HEK293 (cell line): Measurements from ENCODE around the gene YIF1B.

Source experiments
- EGR2 ChIP-seq: fragments of 450-650 bp; formaldehyde crosslinking; IDR thresholded peaks from 2 replicates; pipeline ENCODE4 v1.5.1; 2016; ENCODE audit warnings: low read depth, missing biosample characterization, missing genetic modification characterization
- FEZF1 ChIP-seq: fragments of 450-650 bp; formaldehyde crosslinking; IDR thresholded peaks from 2 replicates; pipeline ENCODE4 v1.5.1; 2016; ENCODE audit warnings: missing biosample characterization, missing genetic modification characterization
- GLI4 ChIP-seq: fragments of 450-650 bp; formaldehyde crosslinking; IDR thresholded peaks from 2 replicates; pipeline ENCODE4 v1.5.1; 2016; ENCODE audit warnings: missing biosample characterization, missing genetic modification characterization
- KLF17 ChIP-seq: fragments of 450-650 bp; formaldehyde crosslinking; IDR thresholded peaks from 2 replicates; pipeline ENCODE4 v1.5.1; 2016; ENCODE audit warnings: missing biosample characterization, missing genetic modification characterization
- KLF9 ChIP-seq: fragments of 450-650 bp; formaldehyde crosslinking; IDR thresholded peaks from 2 replicates; pipeline ENCODE4 v1.5.1; 2016; ENCODE audit warnings: missing biosample characterization, missing genetic modification characterization, low read depth
- OSR2 ChIP-seq: fragments of 450-650 bp; formaldehyde crosslinking; IDR thresholded peaks from 2 replicates; pipeline ENCODE4 v1.5.1; 2016; ENCODE audit warnings: missing biosample characterization, missing genetic modification characterization
- PRDM10 ChIP-seq: fragments of 450-650 bp; formaldehyde crosslinking; IDR thresholded peaks from 2 replicates; pipeline ENCODE4 v1.5.1; 2016; ENCODE audit warnings: missing biosample characterization, missing genetic modification characterization
- SP2 ChIP-seq: fragments of 450-650 bp; formaldehyde crosslinking; IDR thresholded peaks from 2 replicates; pipeline ENCODE4 v1.5.1; 2016; ENCODE audit warnings: missing biosample characterization, missing genetic modification characterization
- SP7 ChIP-seq: fragments of 450-650 bp; formaldehyde crosslinking; IDR thresholded peaks from 2 replicates; pipeline ENCODE4 v1.5.1; 2016; ENCODE audit warnings: missing biosample characterization, missing genetic modification characterization
- ZBTB10 ChIP-seq: fragments of 450-650 bp; formaldehyde crosslinking; IDR thresholded peaks from 2 replicates; pipeline ENCODE4 v1.5.1; 2016; ENCODE audit warnings: missing biosample characterization, missing genetic modification characterization
- ZBTB26 ChIP-seq: fragments of 450-650 bp; formaldehyde crosslinking; optimal IDR thresholded peaks from 2 replicates; pipeline ENCODE3; 2016; ENCODE audit warnings: missing biosample characterization, mild to moderate bottlenecking, missing genetic modification characterization
- ZBTB8A ChIP-seq: fragments of 450-650 bp; formaldehyde crosslinking; IDR thresholded peaks from 2 replicates; pipeline ENCODE4 v1.5.1; 2016; ENCODE audit warnings: missing biosample characterization, missing genetic modification characterization
- ZEB2 ChIP-seq: fragments of 450-650 bp; formaldehyde crosslinking; IDR thresholded peaks from 2 replicates; pipeline ENCODE4 v1.5.1; 2016; ENCODE audit warnings: missing biosample characterization, missing genetic modification characterization
- ZFP37 ChIP-seq: fragments of 450-650 bp; formaldehyde crosslinking; IDR thresholded peaks from 2 replicates; pipeline ENCODE4 v1.5.1; 2016; ENCODE audit warnings: missing biosample characterization, missing genetic modification characterization
- ZNF10 ChIP-seq: fragments of 450-650 bp; formaldehyde crosslinking; IDR thresholded peaks from 2 replicates; pipeline ENCODE4 v1.5.1; 2017; ENCODE audit warnings: missing biosample characterization, missing genetic modification characterization
- ZNF133 ChIP-seq: fragments of 450-650 bp; formaldehyde crosslinking; IDR thresholded peaks from 2 replicates; pipeline ENCODE4 v1.5.1; 2016; ENCODE audit warnings: missing biosample characterization, missing genetic modification characterization
- ZNF169 ChIP-seq: fragments of 450-650 bp; formaldehyde crosslinking; IDR thresholded peaks from 2 replicates; pipeline ENCODE4 v1.5.1; 2016; ENCODE audit warnings: missing biosample characterization, missing genetic modification characterization
- ZNF202 ChIP-seq: fragments of 450-650 bp; formaldehyde crosslinking; IDR thresholded peaks from 2 replicates; pipeline ENCODE4 v1.5.1; 2016; ENCODE audit warnings: missing biosample characterization, missing genetic modification characterization, borderline replicate concordance
- ZNF239 ChIP-seq: fragments of 450-650 bp; formaldehyde crosslinking; IDR thresholded peaks from 2 replicates; pipeline ENCODE4 v1.5.1; 2016; ENCODE audit warnings: missing biosample characterization, missing genetic modification characterization
- ZNF398 ChIP-seq: fragments of 450-650 bp; formaldehyde crosslinking; IDR thresholded peaks from 2 replicates; pipeline ENCODE4 v1.5.1; 2017; ENCODE audit warnings: missing biosample characterization, missing genetic modification characterization
- ZNF501 ChIP-seq: fragments of 450-650 bp; formaldehyde crosslinking; IDR thresholded peaks from 2 replicates; pipeline ENCODE4 v1.5.1; 2016; ENCODE audit warnings: missing biosample characterization, missing genetic modification characterization
- ZNF561 ChIP-seq: fragments of 450-650 bp; IDR thresholded peaks from 2 replicates; pipeline ENCODE4 v1.5.1; 2018; ENCODE audit warnings: missing biosample characterization, missing genetic modification characterization, borderline replicate concordance
- ZNF580 ChIP-seq: fragments of 450-650 bp; formaldehyde crosslinking; IDR thresholded peaks from 2 replicates; pipeline ENCODE4 v1.5.1; 2016; ENCODE audit warnings: missing biosample characterization, missing genetic modification characterization
- ZNF600 ChIP-seq: fragments of 450-650 bp; formaldehyde crosslinking; IDR thresholded peaks from 2 replicates; pipeline ENCODE4 v1.5.1; 2016; ENCODE audit warnings: missing biosample characterization, missing genetic modification characterization
- ZNF610 ChIP-seq: fragments of 450-650 bp; formaldehyde crosslinking; IDR thresholded peaks from 2 replicates; pipeline ENCODE4 v1.5.1; 2016; ENCODE audit warnings: missing biosample characterization, missing genetic modification characterization, borderline replicate concordance
- ZNF660 ChIP-seq: fragments of 450-650 bp; IDR thresholded peaks from 2 replicates; pipeline ENCODE4 v1.5.1; 2018; ENCODE audit warnings: missing biosample characterization, mild to moderate bottlenecking, missing genetic modification characterization
- ZSCAN4 ChIP-seq: fragments of 450-650 bp; formaldehyde crosslinking; IDR thresholded peaks from 2 replicates; pipeline ENCODE4 v1.5.1; 2017; ENCODE audit warnings: missing biosample characterization, missing genetic modification characterization

Gene YIF1B

GRCh38 chr19:38264486-38265212 lies 51.1 kb downstream of the YIF1B start, which contains the start of gene SPINT2 (continued):
- no peak; the same call in 1 of the 2 replicates for TF ChIP-seq PRDM10 (tag by site-specific recombination)
- TF ChIP-seq FEZF1 = 0 out of 2 replicates have a peak, but pooled peaks have one; percentile 7
- peak; percentile 97 for TF ChIP-seq ZNF501 (tag by site-specific recombination)
- TF ChIP-seq ZEB2 (tag by site-specific recombination) = peak; percentile 95
- peak; percentile 51; the same call in 1 of the 2 replicates for TF ChIP-seq ZBTB10 (tag by site-specific recombination)
- peak; percentile 43 for TF ChIP-seq SP7 (tag by site-specific recombination)
- peak; percentile 56; the same call in 1 of the 2 replicates for TF ChIP-seq KLF17 (tag by site-specific recombination)
- 0 out of 2 replicates have a peak, but pooled peaks have one; percentile 32 for TF ChIP-seq ZNF133 (tag by site-specific recombination)
- TF ChIP-seq EGR2 (tag by site-specific recombination) = peak; percentile 36
- TF ChIP-seq ZNF660 (tag by site-specific recombination) = 0 out of 2 replicates have a peak, but pooled peaks have one; percentile 54
- TF ChIP-seq ZNF600 (tag by site-specific recombination) = peak; percentile 90
- TF ChIP-seq ZNF398 = no peak
- peak; percentile 34; the same call in 1 of the 2 replicates for TF ChIP-seq OSR2 (tag by site-specific recombination)
- TF ChIP-seq GLI4 (tag by site-specific recombination) = no peak
- peak; percentile 73; the same call in 1 of the 2 replicates for TF ChIP-seq KLF9 (tag by site-specific recombination)
- TF ChIP-seq ZSCAN4 (tag by site-specific recombination) = no peak
- TF ChIP-seq ZNF10 (tag by site-specific recombination) = peak; percentile 94
- 0 out of 2 replicates have a peak, but pooled peaks have one; percentile 51 for TF ChIP-seq ZNF169 (tag by site-specific recombination)
- TF ChIP-seq ZBTB26 (tag by site-specific recombination) = peak; percentile 99
- TF ChIP-seq ZNF202 (tag by site-specific recombination) = no peak
- TF ChIP-seq ZBTB8A (tag by site-specific recombination) = peak; percentile 96
- peak; percentile 63; the same call in 1 of the 2 replicates for TF ChIP-seq ZNF561 (tag by site-specific recombination)
- TF ChIP-seq ZNF610 (tag by site-specific recombination) = peak; percentile 91
- peak; percentile 75; the same call in 1 of the 2 replicates for TF ChIP-seq ZFP37 (tag by site-specific recombination)
- TF ChIP-seq SP2 (tag by site-specific recombination) = peak; percentile 81
- no peak; the same call in 1 of the 2 replicates for TF ChIP-seq ZNF239 (tag by site-specific recombination)
- peak; percentile 37 for TF ChIP-seq ZNF580
